ENCODE measurements around the gene SORCS1.

DNA sequence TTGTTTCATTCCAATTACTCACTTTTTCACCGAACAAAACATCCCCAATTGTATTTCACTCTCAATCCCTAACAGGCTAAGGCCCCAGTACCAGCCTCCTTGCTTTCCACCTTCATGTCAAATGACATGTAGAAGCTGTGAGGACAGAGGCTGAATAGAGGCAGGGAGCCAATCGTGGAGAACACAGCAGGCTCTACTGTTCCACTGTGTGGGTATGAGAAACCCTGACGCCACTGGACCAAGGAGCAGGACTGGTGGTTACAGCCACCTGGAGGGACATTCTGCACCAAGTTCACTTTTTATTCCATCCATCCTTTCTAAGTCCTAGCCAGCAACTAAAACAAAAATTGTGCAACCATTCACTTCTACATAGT, 502.8 kb downstream of the SORCS1 start:
- TF ChIP-seq POLR2AphosphoS5 (IDR thresholded peaks at IDR 0.05) (no peak), EP300 (IDR thresholded peaks at IDR 0.05) (no peak), POLR2A (IDR thresholded peaks at IDR 0.05; ENCODE audit: low read depth) (no peak)
- TF ChIP-seq, protein P1, sequence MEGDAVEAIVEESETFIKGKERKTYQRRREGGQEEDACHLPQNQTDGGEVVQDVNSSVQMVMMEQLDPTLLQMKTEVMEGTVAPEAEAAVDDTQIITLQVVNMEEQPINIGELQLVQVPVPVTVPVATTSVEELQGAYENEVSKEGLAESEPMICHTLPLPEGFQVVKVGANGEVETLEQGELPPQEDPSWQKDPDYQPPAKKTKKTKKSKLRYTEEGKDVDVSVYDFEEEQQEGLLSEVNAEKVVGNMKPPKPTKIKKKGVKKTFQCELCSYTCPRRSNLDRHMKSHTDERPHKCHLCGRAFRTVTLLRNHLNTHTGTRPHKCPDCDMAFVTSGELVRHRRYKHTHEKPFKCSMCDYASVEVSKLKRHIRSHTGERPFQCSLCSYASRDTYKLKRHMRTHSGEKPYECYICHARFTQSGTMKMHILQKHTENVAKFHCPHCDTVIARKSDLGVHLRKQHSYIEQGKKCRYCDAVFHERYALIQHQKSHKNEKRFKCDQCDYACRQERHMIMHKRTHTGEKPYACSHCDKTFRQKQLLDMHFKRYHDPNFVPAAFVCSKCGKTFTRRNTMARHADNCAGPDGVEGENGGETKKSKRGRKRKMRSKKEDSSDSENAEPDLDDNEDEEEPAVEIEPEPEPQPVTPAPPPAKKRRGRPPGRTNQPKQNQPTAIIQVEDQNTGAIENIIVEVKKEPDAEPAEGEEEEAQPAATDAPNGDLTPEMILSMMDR (IDR thresholded peaks at IDR 0.05): no peak

Data from esophagus muscularis mucosa (tissue), 4 donors.